Peyer's patch (tissue), 4 donors: ENCODE data around the gene PRMT2.

Experiments
- POLR2A ChIP-seq, 2 donors: fragments of 450-650 bp; IDR thresholded peaks; one replicate each; pipeline ENCODE4 v1.5.1; 2017; ENCODE audit warnings: antibody characterized with exemption in 2 of 2, mild to moderate bottlenecking in 2 of 2, moderate library complexity in 2 of 2
- TF ChIP-seq, protein P1 (sequence below), 6 experiments: fragments of 450-650 bp in 4 of 6; fragments of 200-600 bp in 2 of 6; sonication (generic) in 1 of 6; IDR thresholded peaks; one replicate each; pipeline ENCODE4 v1.5.1; 2017 to 2019; ENCODE audit warnings: antibody characterized with exemption in 6 of 6, mild to moderate bottlenecking in 3 of 6, moderate library complexity in 1 of 6

DNA sequence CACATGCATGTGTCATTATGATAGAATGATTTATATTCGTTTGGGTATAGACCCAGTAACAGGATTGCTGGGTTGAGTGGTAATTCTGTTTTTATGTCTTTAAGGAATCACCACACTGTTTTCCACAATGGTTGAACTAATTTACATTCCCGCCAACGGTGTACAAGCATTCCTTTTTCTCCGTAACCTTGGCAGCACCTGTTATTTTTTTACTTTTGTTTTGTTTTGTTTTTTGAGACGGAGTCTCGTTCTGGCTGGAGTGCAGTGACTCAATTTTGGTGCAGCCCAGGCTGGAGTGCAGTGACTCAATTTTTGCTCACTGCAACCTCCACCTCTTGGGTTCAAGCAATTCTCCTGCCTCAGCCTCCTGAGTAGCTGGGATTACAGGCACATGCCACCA, 22.1 kb upstream of the PRMT2 start:
- TF ChIP-seq, protein P1, sequence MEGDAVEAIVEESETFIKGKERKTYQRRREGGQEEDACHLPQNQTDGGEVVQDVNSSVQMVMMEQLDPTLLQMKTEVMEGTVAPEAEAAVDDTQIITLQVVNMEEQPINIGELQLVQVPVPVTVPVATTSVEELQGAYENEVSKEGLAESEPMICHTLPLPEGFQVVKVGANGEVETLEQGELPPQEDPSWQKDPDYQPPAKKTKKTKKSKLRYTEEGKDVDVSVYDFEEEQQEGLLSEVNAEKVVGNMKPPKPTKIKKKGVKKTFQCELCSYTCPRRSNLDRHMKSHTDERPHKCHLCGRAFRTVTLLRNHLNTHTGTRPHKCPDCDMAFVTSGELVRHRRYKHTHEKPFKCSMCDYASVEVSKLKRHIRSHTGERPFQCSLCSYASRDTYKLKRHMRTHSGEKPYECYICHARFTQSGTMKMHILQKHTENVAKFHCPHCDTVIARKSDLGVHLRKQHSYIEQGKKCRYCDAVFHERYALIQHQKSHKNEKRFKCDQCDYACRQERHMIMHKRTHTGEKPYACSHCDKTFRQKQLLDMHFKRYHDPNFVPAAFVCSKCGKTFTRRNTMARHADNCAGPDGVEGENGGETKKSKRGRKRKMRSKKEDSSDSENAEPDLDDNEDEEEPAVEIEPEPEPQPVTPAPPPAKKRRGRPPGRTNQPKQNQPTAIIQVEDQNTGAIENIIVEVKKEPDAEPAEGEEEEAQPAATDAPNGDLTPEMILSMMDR (IDR thresholded peaks at IDR 0.05) = no peak
- TF ChIP-seq POLR2A (IDR thresholded peaks at IDR 0.05) = no peak
